ENCODE results near the gene RGPD4. TPM values are rescaled to one million over a fixed set of nuclear protein-coding genes. Genes with fewer than 3 reads are reported as not detected.
"Not testable (repeated sequence)": the region's sequence is repeated elsewhere in the genome, so short reads cannot be mapped to it uniquely, and the experiment has no call there.

The RGPD4 gene
- total RNA-seq, result not detected in 2 replicates

GRCh38 chr2:107826749-107827148 is at the start of gene RGPD4:
TSS of gene RGPD4 (plus strand) at chr2:107826892. CDS start at chr2:107827014, 122 bp downstream.
- DNase-seq (ENCODE audit: extremely low read depth, low read depth, low spot score), result not testable (repeated sequence)

- DNase-seq (ENCODE audit: extremely low read depth, low read depth, low spot score), result no peak
Observed at GRCh38 chr2:107777974-107778373, 48.7 kb upstream of the RGPD4 start.

GRCh38 chr2:107785756-107786155 is 40.9 kb upstream of the RGPD4 start:
- no peak for DNase-seq (ENCODE audit: extremely low read depth, low read depth, low spot score)

GRCh38 chr2:107790837-107791236 is 35.9 kb upstream of the RGPD4 start:
- no peak for DNase-seq (ENCODE audit: extremely low read depth, low read depth, low spot score)

GRCh38 chr2:107801498-107801897 is 25.2 kb upstream of the RGPD4 start:
- DNase-seq (ENCODE audit: extremely low read depth, low read depth, low spot score), result no peak

GRCh38 chr2:107804608-107805498 is 21.8 kb upstream of the RGPD4 start:
- no peak for DNase-seq (ENCODE audit: extremely low read depth, low read depth, low spot score)

GRCh38 chr2:107806901-107807300 is 19.8 kb upstream of the RGPD4 start:
- no peak for DNase-seq (ENCODE audit: extremely low read depth, low read depth, low spot score)

- no peak for DNase-seq (ENCODE audit: extremely low read depth, low read depth, low spot score)
Observed at GRCh38 chr2:107807988-107808387, 18.7 kb upstream of the RGPD4 start.

GRCh38 chr2:107808959-107809358 is 17.7 kb upstream of the RGPD4 start:
- DNase-seq (ENCODE audit: extremely low read depth, low read depth, low spot score), result no peak

GRCh38 chr2:107809835-107810234 is 16.9 kb upstream of the RGPD4 start:
- DNase-seq (ENCODE audit: extremely low read depth, low read depth, low spot score), result no peak

GRCh38 chr2:107810734-107811133 is 16.0 kb upstream of the RGPD4 start:
- DNase-seq (ENCODE audit: extremely low read depth, low read depth, low spot score), result no peak

- DNase-seq (ENCODE audit: extremely low read depth, low read depth, low spot score), result no peak
Observed at GRCh38 chr2:107811411-107811810, 15.3 kb upstream of the RGPD4 start.

- DNase-seq (ENCODE audit: extremely low read depth, low read depth, low spot score), result no peak
Observed at GRCh38 chr2:107812006-107812405, 14.7 kb upstream of the RGPD4 start.

GRCh38 chr2:107817378-107817777 is 9.3 kb upstream of the RGPD4 start:
- no peak for DNase-seq (ENCODE audit: extremely low read depth, low read depth, low spot score)

GRCh38 chr2:107822302-107822701 is 4.4 kb upstream of the RGPD4 start:
- no peak for DNase-seq (ENCODE audit: extremely low read depth, low read depth, low spot score)

- DNase-seq (ENCODE audit: extremely low read depth, low read depth, low spot score), result no peak
Observed at GRCh38 chr2:107824451-107825205, 2.1 kb upstream of the RGPD4 start.

- no peak for DNase-seq (ENCODE audit: extremely low read depth, low read depth, low spot score)
Observed at GRCh38 chr2:107825206-107825563, 1.5 kb upstream of the RGPD4 start.

- not testable (repeated sequence) for DNase-seq (ENCODE audit: extremely low read depth, low read depth, low spot score)
Observed at GRCh38 chr2:107829514-107829913, 2.8 kb downstream of the RGPD4 start.

GRCh38 chr2:107833152-107833551 is 6.5 kb downstream of the RGPD4 start:
- DNase-seq (ENCODE audit: extremely low read depth, low read depth, low spot score), result not testable (repeated sequence)

- not testable (repeated sequence) for DNase-seq (ENCODE audit: extremely low read depth, low read depth, low spot score)
Observed at GRCh38 chr2:107833618-107834017, 6.9 kb downstream of the RGPD4 start.

GRCh38 chr2:107916121-107916520 is 89.4 kb downstream of the RGPD4 start:
- DNase-seq (ENCODE audit: extremely low read depth, low read depth, low spot score), result not testable (repeated sequence)

Data from glomerular endothelial cell (primary cell).